CD14-positive monocyte (primary cell): Measurements from ENCODE around the gene OVCA2. TPM values are rescaled to one million over a fixed set of nuclear protein-coding genes. Genes with fewer than 3 reads are reported as not detected.
A peak's percentile ranks its signal among the peaks of the same experiment; 100 is the strongest.

ENCODE experiments used
- DNase-seq, 3 donors: peaks; one replicate each; pipeline ENCODE4 v3.0.0-alpha.2; 2011 to 2022
- H2AFZ ChIP-seq: 2 replicates; pipeline ENCODE4 v1.6.0; 2012; ENCODE audit warnings: mild to moderate bottlenecking, low read depth, low read length, inconsistent platforms; ENCODE audit not compliant: insufficient read depth, poor library complexity, severe bottlenecking
- H3K27ac ChIP-seq, 2 donors: 1 replicate in 1 of 2; 2 replicates in 1 of 2; pipeline ENCODE4 v1.5.1; 2012 to 2013; ENCODE audit warnings: low read length in 2 of 2, control low read depth in 1 of 2, inconsistent platforms in 1 of 2, low read depth in 1 of 2, mild to moderate bottlenecking in 1 of 2
- H3K27me3 ChIP-seq, 2 donors: one replicate each; pipeline versions ENCODE4 v1.6.0 to v1.6.1; 2011 to 2013; ENCODE audit warnings: low read length in 2 of 2; ENCODE audit not compliant: control insufficient read depth in 2 of 2, insufficient read depth in 2 of 2
- H3K36me3 ChIP-seq, 2 donors: replicated peaks in 1 of 2; 1 replicate in 1 of 2; 2 replicates in 1 of 2; pipeline versions ENCODE4 v1.5.1 to v1.6.1; 2012 to 2013; ENCODE audit warnings: low read length in 2 of 2, control low read depth in 1 of 2, inconsistent platforms in 1 of 2, mild to moderate bottlenecking in 1 of 2; ENCODE audit not compliant: insufficient read depth in 2 of 2, control insufficient read depth in 1 of 2
- H3K4me1 ChIP-seq, 2 donors: 1 replicate in 1 of 2; 2 replicates in 1 of 2; pipeline versions ENCODE4 v1.5.1 to v1.6.1; 2012 to 2013; ENCODE audit warnings: low read length in 2 of 2, control low read depth in 1 of 2, inconsistent platforms in 1 of 2, mild to moderate bottlenecking in 1 of 2, moderate library complexity in 1 of 2; ENCODE audit not compliant: insufficient read depth in 2 of 2, control insufficient read depth in 1 of 2
- H3K4me2 ChIP-seq: replicated peaks from 2 replicates; pipeline ENCODE3; 2012; ENCODE audit warnings: low read length, moderate library complexity, mild to moderate bottlenecking; ENCODE audit not compliant: poor library complexity, severe bottlenecking; ENCODE audit errors: extremely low read depth
- H3K4me3 ChIP-seq, 3 experiments: fragments of 200-600 bp in 1 of 3; sonication (generic) in 1 of 3; replicated peaks in 1 of 3; 1 replicate in 2 of 3; 2 replicates in 1 of 3; pipeline ENCODE4 v1.5.1; 2011 to 2013; ENCODE audit warnings: low read length in 3 of 3, mild to moderate bottlenecking in 3 of 3, control low read depth in 2 of 3, low read depth in 2 of 3, inconsistent platforms in 1 of 3, moderate library complexity in 1 of 3
- H3K79me2 ChIP-seq: 2 replicates; pipeline ENCODE4 v1.6.0; 2012; ENCODE audit warnings: mild to moderate bottlenecking, control low read depth, inconsistent platforms, low read length, moderate library complexity; ENCODE audit not compliant: insufficient read depth
- H3K9ac ChIP-seq: 2 replicates; pipeline ENCODE4 v1.6.0; 2017; ENCODE audit warnings: low read length, mild to moderate bottlenecking; ENCODE audit not compliant: insufficient read depth, poor library complexity, severe bottlenecking
- H3K9me3 ChIP-seq, 2 donors: replicated peaks in 1 of 2; 1 replicate in 1 of 2; 2 replicates in 1 of 2; pipeline versions ENCODE4 v1.5.1 to v1.6.1; 2012 to 2013; ENCODE audit warnings: low read length in 2 of 2, control low read depth in 1 of 2; ENCODE audit not compliant: control insufficient read depth in 1 of 2, insufficient read depth in 1 of 2
- H4K20me1 ChIP-seq: 2 replicates; pipeline ENCODE4 v1.6.0; 2012; ENCODE audit warnings: mild to moderate bottlenecking, low read length, control low read depth, moderate library complexity; ENCODE audit not compliant: insufficient read depth
- H3K27ac Mint-ChIP-seq, 7 donors: one replicate each; pipeline ENCODE4 v1.8.0; 2020; ENCODE audit warnings: mild to moderate bottlenecking in 7 of 7, mixed read lengths in 7 of 7, moderate library complexity in 6 of 7, inconsistent platforms in 2 of 7
- H3K27me3 Mint-ChIP-seq, 3 donors: one replicate each; pipeline ENCODE4 v1.8.0; 2021 to 2022; ENCODE audit warnings: low read depth in 3 of 3, mild to moderate bottlenecking in 3 of 3, mixed read lengths in 3 of 3, moderate library complexity in 3 of 3, inconsistent platforms in 1 of 3
- H3K36me3 Mint-ChIP-seq, 2 donors: one replicate each; pipeline ENCODE4 v1.8.0; 2020; ENCODE audit warnings: mixed read lengths in 2 of 2, inconsistent platforms in 1 of 2, mild to moderate bottlenecking in 1 of 2
- H3K4me1 Mint-ChIP-seq: one replicate; pipeline ENCODE4 v1.8.0; 2020; ENCODE audit warnings: mild to moderate bottlenecking, mixed read lengths
- H3K4me3 Mint-ChIP-seq, 2 donors: one replicate each; pipeline ENCODE4 v1.8.0; 2020; ENCODE audit warnings: mild to moderate bottlenecking in 2 of 2, mixed read lengths in 2 of 2, moderate library complexity in 1 of 2
- H3K9me3 Mint-ChIP-seq, 7 donors: one replicate each; pipeline ENCODE4 v1.8.0; 2020 to 2022; ENCODE audit warnings: mixed read lengths in 7 of 7, mild to moderate bottlenecking in 6 of 7, moderate library complexity in 6 of 7, inconsistent platforms in 2 of 7
- WGBS: methylation state at CpG from one replicate; pipeline ENCODE4 v1.1.5; 2013; ENCODE audit warnings: missing lambda C conversion rate; ENCODE audit not compliant: insufficient coverage; 5-methylcytosine and 5-hydroxymethylcytosine counted together
- intact Hi-C, 2 donors: fragments of 100-400 bp; cut with micrococcal nuclease; formaldehyde crosslinking; loops; one replicate each; pipeline versions ENCODE4 v1.15.0 to v1.15.1; 2023
- polyA plus RNA-seq, 3 donors: library from polyadenylated mRNA; depleted of rRNA in 1 of 3; unstranded in 2 of 3; stranded (reverse) in 1 of 3; fragments of 300-500 nt in 2 of 3; fragments of >200 nt in 1 of 3; fragmentation: Illumina TruSeq in 2 of 3; gene quantifications; 1 replicate in 2 of 3; 2 replicates in 1 of 3; pipeline ENCODE4 v1.2.3, GENCODE V29; 2012 to 2021
- TF ChIP-seq, protein P1 (sequence below): fragments of 200-600 bp; IDR thresholded peaks from one replicate; pipeline ENCODE4 v1.8.0; 2022; ENCODE audit warnings: antibody characterized with exemption, mild to moderate bottlenecking

OVCA2 gene
- polyA plus RNA-seq, 3 donors: 30.5 to 94.9 (median 69.1) TPM

DNA sequence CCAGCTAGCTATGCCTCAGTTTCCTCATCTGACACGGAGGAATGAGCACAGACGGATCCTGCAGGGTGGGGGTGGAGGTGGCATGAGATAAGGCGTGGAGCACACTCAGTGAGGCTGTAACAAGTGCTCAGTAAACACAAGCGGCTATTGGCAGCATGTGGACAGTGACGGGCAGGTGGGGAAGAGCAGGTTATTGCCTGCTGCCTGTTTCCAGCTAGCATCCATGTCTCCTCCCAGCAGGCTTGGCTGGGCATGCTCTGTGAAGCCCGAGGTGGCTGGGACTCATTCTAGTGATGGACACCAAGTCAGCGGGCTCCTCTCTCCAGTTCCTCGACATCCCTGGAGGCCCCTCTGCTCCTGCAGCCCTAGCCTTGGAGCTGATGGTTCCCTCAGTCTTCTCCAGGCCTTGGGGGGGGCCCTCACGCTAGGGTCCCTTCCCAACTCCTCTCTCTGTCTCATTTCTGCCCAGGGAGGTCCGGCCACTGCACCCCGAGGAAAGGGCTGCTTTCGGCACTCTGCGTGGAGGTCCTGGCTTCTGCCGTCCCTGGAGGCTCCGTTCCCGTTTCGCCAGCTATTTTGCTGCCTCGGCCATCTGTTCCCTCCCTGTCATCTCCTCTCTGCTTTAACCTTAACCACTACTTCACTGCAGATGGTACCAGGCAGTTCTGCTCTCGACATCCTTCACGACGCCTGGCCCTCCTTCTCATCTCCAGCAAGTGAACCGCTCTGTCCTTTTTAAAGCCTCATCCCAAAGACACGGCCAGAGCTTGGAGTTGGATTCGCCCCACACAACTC, 22.9 kb upstream of the OVCA2 start:
- H3K27me3 Mint-ChIP-seq: peaks cover 24 to 62% (median 41%) of the 10 kb centered on the region in 3 donors
- no peaks in the 10 kb centered on the region for H3K36me3 ChIP-seq
- H3K4me3 Mint-ChIP-seq: no peak overlapping the region
- no peak overlapping the region for H3K4me3 ChIP-seq
- no peak overlapping the region for H3K27ac ChIP-seq
- intact Hi-C loops: no loop called here
- no peaks in the 10 kb centered on the region for H3K36me3 Mint-ChIP-seq
- no peaks in the 10 kb centered on the region for H3K79me2 ChIP-seq
- no peaks in the 10 kb centered on the region for H4K20me1 ChIP-seq
- no peak for DNase-seq
- H3K4me2 ChIP-seq: no peak overlapping the region
- TF ChIP-seq, protein P1, sequence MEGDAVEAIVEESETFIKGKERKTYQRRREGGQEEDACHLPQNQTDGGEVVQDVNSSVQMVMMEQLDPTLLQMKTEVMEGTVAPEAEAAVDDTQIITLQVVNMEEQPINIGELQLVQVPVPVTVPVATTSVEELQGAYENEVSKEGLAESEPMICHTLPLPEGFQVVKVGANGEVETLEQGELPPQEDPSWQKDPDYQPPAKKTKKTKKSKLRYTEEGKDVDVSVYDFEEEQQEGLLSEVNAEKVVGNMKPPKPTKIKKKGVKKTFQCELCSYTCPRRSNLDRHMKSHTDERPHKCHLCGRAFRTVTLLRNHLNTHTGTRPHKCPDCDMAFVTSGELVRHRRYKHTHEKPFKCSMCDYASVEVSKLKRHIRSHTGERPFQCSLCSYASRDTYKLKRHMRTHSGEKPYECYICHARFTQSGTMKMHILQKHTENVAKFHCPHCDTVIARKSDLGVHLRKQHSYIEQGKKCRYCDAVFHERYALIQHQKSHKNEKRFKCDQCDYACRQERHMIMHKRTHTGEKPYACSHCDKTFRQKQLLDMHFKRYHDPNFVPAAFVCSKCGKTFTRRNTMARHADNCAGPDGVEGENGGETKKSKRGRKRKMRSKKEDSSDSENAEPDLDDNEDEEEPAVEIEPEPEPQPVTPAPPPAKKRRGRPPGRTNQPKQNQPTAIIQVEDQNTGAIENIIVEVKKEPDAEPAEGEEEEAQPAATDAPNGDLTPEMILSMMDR: no peak
- H3K9me3 ChIP-seq: peaks cover 0 to 3% of the 10 kb centered on the region in 2 donors
- H3K27me3 ChIP-seq: peaks cover 3 to 36% of the 10 kb centered on the region in 2 donors
- peak overlapping the region in 1 of 7 donors; percentile 61 for H3K27ac Mint-ChIP-seq
- H3K4me1 ChIP-seq: peaks cover 10 to 12% of the 10 kb centered on the region in 2 donors
- peaks cover 0 to 7% (median 0%) of the 10 kb centered on the region in 7 donors for H3K9me3 Mint-ChIP-seq
- WGBS: 97% methylated on average over 21 of the region's 24 CpGs
- peaks cover 11% of the 10 kb centered on the region for H3K4me1 Mint-ChIP-seq
- no peak overlapping the region for H2AFZ ChIP-seq
- no peak overlapping the region for H3K9ac ChIP-seq

DNA sequence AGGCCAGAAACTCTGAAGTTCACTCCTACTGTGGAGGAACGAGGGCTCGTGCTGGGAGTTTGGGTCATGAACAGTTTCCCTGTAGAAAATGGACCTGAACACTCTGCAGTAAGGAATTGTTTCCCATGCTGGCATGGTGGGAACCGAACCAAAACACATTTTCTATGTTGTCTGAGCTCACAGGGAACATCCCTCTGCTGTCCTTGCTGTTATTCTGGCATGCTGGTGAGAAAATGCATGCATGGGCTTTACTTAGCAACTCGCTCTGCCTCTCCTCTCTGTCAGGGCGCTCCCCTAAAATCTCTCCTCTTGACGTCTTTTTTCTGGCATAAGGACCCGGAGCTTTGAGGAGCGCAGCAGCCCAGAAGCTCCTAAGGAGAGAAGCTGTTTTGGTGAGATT, 22.1 kb upstream of the OVCA2 start:
- peaks cover 14 to 20% of the 10 kb centered on the region in 2 donors for H3K4me1 ChIP-seq
- H3K4me1 Mint-ChIP-seq: peaks cover 16% of the 10 kb centered on the region
- WGBS: 86% methylated on average over 2 of the region's 8 CpGs
- TF ChIP-seq, protein P1: no peak
- no peaks in the 10 kb centered on the region for H3K36me3 ChIP-seq
- no peaks in the 10 kb centered on the region for H3K9me3 ChIP-seq
- H3K4me3 ChIP-seq: no peak overlapping the region
- H4K20me1 ChIP-seq: no peaks in the 10 kb centered on the region
- H3K79me2 ChIP-seq: no peaks in the 10 kb centered on the region
- H3K4me2 ChIP-seq: no peak overlapping the region
- H3K9ac ChIP-seq: no peak overlapping the region
- no peaks in the 10 kb centered on the region for H3K36me3 Mint-ChIP-seq
- H3K27me3 Mint-ChIP-seq: peaks cover 28 to 67% (median 44%) of the 10 kb centered on the region in 3 donors
- no peak overlapping the region for H3K27ac Mint-ChIP-seq
- H3K27ac ChIP-seq: no peak overlapping the region
- H3K4me3 Mint-ChIP-seq: no peak overlapping the region
- intact Hi-C loops: loop anchor here in 1 of 2 donors (10.0 kb wide), 1 partner anchor 135 kb away; no protein-coding TSS in a partner anchor
- H2AFZ ChIP-seq: no peak overlapping the region
- DNase-seq: no peak
- H3K27me3 ChIP-seq: peaks cover 6 to 44% of the 10 kb centered on the region in 2 donors
- peaks cover 0 to 7% (median 2%) of the 10 kb centered on the region in 7 donors for H3K9me3 Mint-ChIP-seq
